CD4-positive, alpha-beta T cell treated with Interleukin-4 for 1 hour (primary cell): Measurements from ENCODE around the gene RLIM.
"Not testable (repeated sequence)": the region's sequence is repeated elsewhere in the genome, so short reads cannot be mapped to it uniquely, and the experiment has no call there.

Experiments
- DNase-seq, 2 donors: peaks; one replicate each; pipeline ENCODE4 v3.0.0-alpha.2; 2020 to 2022

RLIM gene

GRCh38 chrX:74614093-74614909, at the start of gene RLIM:
RLIM (minus strand) TSS chrX:74614624; CDS start chrX:74595977, 18,647 bp downstream.
- peak; percentile 95 to 96 for DNase-seq

GRCh38 chrX:74656079-74656745, 41.8 kb upstream of the RLIM start:
- DNase-seq = no peak

GRCh38 chrX:74654953-74655352, 40.5 kb upstream of the RLIM start:
- DNase-seq = not testable (repeated sequence)

- no peak for DNase-seq
Observed at GRCh38 chrX:74636749-74637314, 22.4 kb upstream of the RLIM start.

GRCh38 chrX:74613370-74614092, 893 bp downstream of the RLIM start:
- peak in 1 of 2 donors; percentile 25 for DNase-seq

- DNase-seq = no peak
Observed at GRCh38 chrX:74606799-74607198, 7.6 kb downstream of the RLIM start.

GRCh38 chrX:74606342-74606741, 8.1 kb downstream of the RLIM start:
- no peak for DNase-seq

- DNase-seq = no peak
Observed at GRCh38 chrX:74603040-74603439, 11.4 kb downstream of the RLIM start.

- DNase-seq = no peak
Observed at GRCh38 chrX:74602142-74602541, 12.3 kb downstream of the RLIM start.

GRCh38 chrX:74593593-74593992, 20.8 kb downstream of the RLIM start:
- DNase-seq = no peak

GRCh38 chrX:74585766-74586165, 28.7 kb downstream of the RLIM start:
- DNase-seq = no peak

- DNase-seq = no peak
Observed at GRCh38 chrX:74579597-74580198, 34.7 kb downstream of the RLIM start.

- no peak for DNase-seq
Observed at GRCh38 chrX:74578137-74578536, 36.3 kb downstream of the RLIM start.

GRCh38 chrX:74557378-74557777, 57.0 kb downstream of the RLIM start:
- DNase-seq = no peak

GRCh38 chrX:74551934-74552333, 62.5 kb downstream of the RLIM start:
- DNase-seq = no peak

- peak; percentile 85 to 87 for DNase-seq
Observed at GRCh38 chrX:74550295-74550802, 64.1 kb downstream of the RLIM start.

GRCh38 chrX:74546984-74547383, 67.4 kb downstream of the RLIM start:
- DNase-seq = no peak

- DNase-seq = no peak
Observed at GRCh38 chrX:74545880-74546523, 68.4 kb downstream of the RLIM start.

GRCh38 chrX:74540635-74541249, 73.7 kb downstream of the RLIM start:
- DNase-seq = no peak

- no peak for DNase-seq
Observed at GRCh38 chrX:74536832-74537371, 77.5 kb downstream of the RLIM start.

GRCh38 chrX:74536152-74536831, 78.1 kb downstream of the RLIM start:
- DNase-seq = peak; percentile 26 to 34
